ENCODE measurements around the gene TSPAN2. TPM values are rescaled to one million over a fixed set of nuclear protein-coding genes. Genes with fewer than 3 reads are reported as not detected.

The TSPAN2 gene
- total RNA-seq, 2 donors from 2014 or later, result 11.1 to 17.4 TPM

DNA sequence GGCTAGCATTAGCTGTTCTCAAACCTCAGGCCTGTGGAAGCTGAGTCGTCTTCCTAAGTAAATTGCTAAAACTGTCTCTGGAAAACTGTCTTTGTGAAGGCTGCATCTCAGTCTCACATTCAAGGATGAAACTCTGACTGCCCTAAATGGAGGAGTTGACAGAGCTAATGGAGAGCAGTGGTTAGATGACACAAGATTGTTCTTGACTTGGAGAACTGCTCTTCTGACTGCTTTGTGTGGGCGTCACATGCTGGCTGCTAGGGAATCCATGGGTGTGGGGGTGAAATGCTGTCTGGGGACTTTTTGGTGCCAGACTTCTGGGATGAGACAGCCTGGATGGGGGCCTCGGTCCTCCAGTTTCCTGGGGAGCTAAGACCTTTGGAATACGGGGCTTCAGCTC, 24.5 kb upstream of the TSPAN2 start:
- Histone ChIP-seq H3K4me3 (no peak overlapping the region), H3K36me3 (no peaks in the 10 kb centered on the region), H3K4me1 (peaks cover 0 to 6% of the 10 kb centered on the region in 2 donors), H3K27ac (no peak overlapping the region), H3K27me3 (no peaks in the 10 kb centered on the region), H3K9me3 (peaks cover 0 to 7% of the 10 kb centered on the region in 2 donors)
- TF ChIP-seq CTCF (IDR thresholded peaks at IDR 0.05), result no peak
- no peak for DNase-seq (ENCODE audit: low spot score)

DNA sequence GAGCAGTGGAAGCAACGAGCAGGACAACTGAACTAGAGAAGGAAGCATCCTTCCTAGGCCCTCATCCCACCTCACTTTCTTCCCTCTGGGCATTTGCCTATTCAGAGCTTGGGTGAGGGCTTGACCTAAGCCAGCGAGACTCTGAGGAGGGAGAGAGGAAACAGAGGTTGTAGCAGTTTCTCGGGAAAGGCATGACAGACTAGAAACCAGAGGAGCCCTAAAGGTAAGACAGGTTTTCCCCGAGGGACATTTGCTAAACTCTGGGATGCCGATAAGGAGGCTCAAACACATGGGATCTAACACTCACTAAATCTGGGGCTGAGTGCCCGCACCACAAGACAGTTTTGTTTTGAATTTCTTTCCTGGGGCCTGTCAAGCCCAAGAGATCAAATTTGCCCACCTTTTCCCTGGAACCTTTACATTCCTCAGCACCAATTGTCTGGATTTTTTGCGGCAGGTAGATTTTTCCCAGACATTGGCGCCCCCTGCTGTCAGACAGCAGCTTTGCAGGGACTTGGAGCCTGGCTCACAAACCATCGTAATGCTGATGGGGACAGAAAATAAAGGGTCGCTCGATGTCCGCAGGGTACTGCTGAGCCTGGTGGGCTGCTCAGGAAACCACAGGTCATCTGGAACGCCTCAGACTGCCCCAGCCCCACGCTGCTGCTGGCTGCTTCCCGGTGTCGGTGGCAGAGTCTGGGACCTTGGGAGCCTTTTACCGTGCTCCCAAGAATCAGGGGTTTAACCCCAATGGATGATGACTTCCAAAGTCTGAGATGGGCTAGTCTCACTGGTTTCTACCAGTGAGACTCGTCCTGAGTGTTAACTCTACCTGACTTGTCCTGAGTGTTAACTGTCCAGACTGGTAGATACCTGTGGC, 23.4 kb upstream of the TSPAN2 start:
- no peak for DNase-seq (ENCODE audit: low spot score)
- H3K4me1 ChIP-seq, result peaks cover 0 to 6% of the 10 kb centered on the region in 2 donors
- peak; percentile 86 to 95 for TF ChIP-seq CTCF (IDR thresholded peaks at IDR 0.05)
- peaks cover 0 to 7% of the 10 kb centered on the region in 2 donors for H3K9me3 ChIP-seq
- no peak overlapping the region for H3K4me3 ChIP-seq
- no peaks in the 10 kb centered on the region for H3K36me3 ChIP-seq
- H3K27ac ChIP-seq, result no peak overlapping the region
- no peaks in the 10 kb centered on the region for H3K27me3 ChIP-seq

DNA sequence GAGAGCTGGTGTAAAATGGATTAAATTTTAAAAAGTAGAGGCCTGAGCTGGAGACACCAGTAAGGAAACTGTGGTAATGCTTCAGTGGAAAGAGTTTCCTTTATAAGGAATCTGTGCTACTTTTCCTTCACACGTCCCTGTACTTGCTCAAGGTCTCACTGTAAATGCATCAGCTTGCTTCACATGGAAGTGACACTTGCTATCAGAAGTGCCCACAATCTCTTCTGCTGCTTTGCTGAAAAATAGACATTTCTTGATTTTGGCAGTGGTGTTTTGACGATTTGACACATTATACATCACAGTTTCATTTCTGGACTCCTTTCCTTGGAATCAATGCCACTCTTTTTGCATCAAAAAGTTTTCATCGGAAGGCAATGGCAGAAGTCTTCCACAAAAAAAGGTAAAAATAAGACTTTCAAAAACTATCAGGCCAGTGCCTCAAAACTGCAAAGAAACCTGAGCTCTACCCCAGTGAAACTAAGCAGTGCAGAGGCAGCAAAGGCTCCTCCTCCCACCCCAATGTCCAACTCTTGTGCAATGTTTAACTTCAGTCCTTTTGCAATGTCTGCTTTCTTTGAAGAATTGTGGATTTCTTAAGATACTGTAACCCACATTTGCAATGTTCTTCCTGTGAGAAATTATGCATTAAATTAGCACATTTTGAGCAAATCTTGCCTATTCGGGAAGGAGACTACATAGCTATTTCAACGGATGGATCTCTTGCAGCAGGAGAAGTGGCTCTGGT, 18.4 kb upstream of the TSPAN2 start:
- H3K9me3 ChIP-seq, result peaks cover 0 to 7% of the 10 kb centered on the region in 2 donors
- no peak for TF ChIP-seq CTCF (IDR thresholded peaks at IDR 0.05)
- no peak for DNase-seq (ENCODE audit: low spot score)
- no peak overlapping the region for H3K4me3 ChIP-seq
- no peaks in the 10 kb centered on the region for H3K4me1 ChIP-seq
- H3K36me3 ChIP-seq, result no peaks in the 10 kb centered on the region
- no peak overlapping the region for H3K27ac ChIP-seq
- no peaks in the 10 kb centered on the region for H3K27me3 ChIP-seq

- no peak for DNase-seq (ENCODE audit: low spot score)
- Histone ChIP-seq H3K36me3 (no peaks in the 10 kb centered on the region), H3K4me3 (no peak overlapping the region), H3K4me1 (no peaks in the 10 kb centered on the region), H3K27ac (no peak overlapping the region), H3K9me3 (peaks cover 0 to 7% of the 10 kb centered on the region in 2 donors), H3K27me3 (no peaks in the 10 kb centered on the region)
- TF ChIP-seq CTCF (IDR thresholded peaks at IDR 0.05), result no peak
Observed at GRCh38 chr1:115105831-115106230, 16.5 kb upstream of the TSPAN2 start.

DNA sequence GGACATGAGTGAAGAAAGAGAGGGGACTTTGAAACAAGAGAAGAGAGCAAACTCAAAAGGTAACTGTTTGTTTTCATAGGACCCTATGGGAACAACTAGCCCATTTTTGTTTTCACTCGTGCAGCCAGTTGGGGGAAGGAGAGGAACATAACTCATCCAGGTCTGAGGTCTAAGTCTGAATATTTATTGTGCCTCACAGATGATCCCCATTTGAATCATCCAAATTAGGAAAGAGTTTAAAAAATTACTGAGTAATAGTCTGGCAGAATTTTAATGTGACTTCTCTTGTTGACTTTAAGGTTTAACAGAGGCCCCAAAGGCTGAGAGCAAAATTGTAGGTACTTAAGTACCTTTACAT, 10.4 kb upstream of the TSPAN2 start:
- Histone ChIP-seq H3K27me3 (no peaks in the 10 kb centered on the region), H3K4me1 (peaks cover 0 to 17% of the 10 kb centered on the region in 2 donors), H3K36me3 (no peaks in the 10 kb centered on the region), H3K9me3 (no peaks in the 10 kb centered on the region), H3K27ac (peak overlapping the region; percentile 64 to 67), H3K4me3 (peak overlapping the region in 1 of 2 donors; percentile 40)
- no peak for TF ChIP-seq CTCF (IDR thresholded peaks at IDR 0.05)
- DNase-seq (ENCODE audit: low spot score), result no peak
